Fibroblast of lung (primary cell): Measurements from ENCODE around the gene SLC39A9.

Experiments
- EZH2 ChIP-seq: IDR thresholded peaks from 2 replicates; pipeline ENCODE4 v1.5.1; 2012; ENCODE audit warnings: low read length, control low read depth, mild to moderate bottlenecking; ENCODE audit errors: missing control alignments
- TF ChIP-seq, protein P1 (sequence below), 2 donors: IDR thresholded peaks in 1 of 2; conservative IDR thresholded peaks in 1 of 2; 1 replicate in 1 of 2; 2 replicates in 1 of 2; pipeline ENCODE4 v1.5.1; 2011 to 2012; ENCODE audit warnings: low read length in 2 of 2, control low read depth in 1 of 2, inconsistent platforms in 1 of 2, low read depth in 1 of 2, mild to moderate bottlenecking in 1 of 2

GRCh38 chr14:69353168-69353567 lies 45.3 kb upstream of the SLC39A9 start:
- TF ChIP-seq, protein P1, sequence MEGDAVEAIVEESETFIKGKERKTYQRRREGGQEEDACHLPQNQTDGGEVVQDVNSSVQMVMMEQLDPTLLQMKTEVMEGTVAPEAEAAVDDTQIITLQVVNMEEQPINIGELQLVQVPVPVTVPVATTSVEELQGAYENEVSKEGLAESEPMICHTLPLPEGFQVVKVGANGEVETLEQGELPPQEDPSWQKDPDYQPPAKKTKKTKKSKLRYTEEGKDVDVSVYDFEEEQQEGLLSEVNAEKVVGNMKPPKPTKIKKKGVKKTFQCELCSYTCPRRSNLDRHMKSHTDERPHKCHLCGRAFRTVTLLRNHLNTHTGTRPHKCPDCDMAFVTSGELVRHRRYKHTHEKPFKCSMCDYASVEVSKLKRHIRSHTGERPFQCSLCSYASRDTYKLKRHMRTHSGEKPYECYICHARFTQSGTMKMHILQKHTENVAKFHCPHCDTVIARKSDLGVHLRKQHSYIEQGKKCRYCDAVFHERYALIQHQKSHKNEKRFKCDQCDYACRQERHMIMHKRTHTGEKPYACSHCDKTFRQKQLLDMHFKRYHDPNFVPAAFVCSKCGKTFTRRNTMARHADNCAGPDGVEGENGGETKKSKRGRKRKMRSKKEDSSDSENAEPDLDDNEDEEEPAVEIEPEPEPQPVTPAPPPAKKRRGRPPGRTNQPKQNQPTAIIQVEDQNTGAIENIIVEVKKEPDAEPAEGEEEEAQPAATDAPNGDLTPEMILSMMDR (conservative IDR thresholded peaks at IDR 0.05 in 1 of 2, IDR thresholded peaks at IDR 0.05 in 1 of 2; ENCODE audit: low read depth in 1 of 2, low read length in 2 of 2) = no peak
- TF ChIP-seq EZH2 = no peak
